ENCODE results near the gene PGC.

PGC gene

DNA sequence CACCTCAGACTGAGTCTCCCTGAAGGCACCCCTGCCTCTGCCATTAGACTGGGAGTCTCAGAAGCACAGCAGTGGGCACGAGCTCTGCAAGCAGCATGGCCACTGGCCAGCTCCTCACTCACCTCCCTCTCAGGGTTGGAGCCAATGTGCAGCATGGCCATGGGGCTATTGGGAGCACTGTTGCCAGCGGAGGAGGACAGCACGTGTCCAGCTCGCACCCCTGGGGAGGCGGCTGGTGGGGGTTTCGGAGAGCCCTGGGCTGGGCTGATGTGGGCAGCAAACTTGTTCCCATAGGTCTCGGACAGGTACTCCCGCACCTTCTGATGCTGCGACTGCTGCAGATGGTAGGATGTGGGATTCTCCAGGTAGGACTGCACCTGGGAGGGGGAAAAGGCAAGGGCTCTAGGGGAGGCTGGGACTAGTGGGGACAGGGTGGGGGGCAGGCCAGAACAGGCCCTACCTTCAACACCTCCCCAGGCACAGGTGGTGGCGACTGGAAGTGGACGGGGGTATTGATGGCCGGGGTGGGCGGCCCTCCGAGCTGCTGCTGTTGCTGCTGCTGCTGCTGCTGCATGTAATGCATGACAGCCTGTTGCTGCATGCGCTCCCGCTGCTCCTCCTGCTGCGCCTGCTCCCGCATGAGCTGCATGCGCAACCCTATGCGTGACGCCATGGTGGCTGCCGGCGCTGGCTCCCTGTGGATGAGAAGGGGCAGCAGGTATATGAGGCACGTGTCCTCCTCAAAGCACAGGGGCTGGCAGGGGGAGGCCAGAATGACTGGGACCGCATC is 56.5 kb downstream of the PGC start:
- DNase-seq, result no peak
- no CpG with 5 or more reads among the region's 25 CpGs for WGBS (ENCODE audit: extremely low coverage, insufficient coverage, insufficient read length)

GRCh38 chr6:41689171-41690008 is 57.8 kb downstream of the PGC start:
- Histone ChIP-seq H3K36me3 (ENCODE audit: control insufficient read depth in 1 of 2, insufficient read depth in 2 of 2, low read length in 2 of 2) (peaks cover 24 to 26% of the 10 kb centered on the region in 2 experiments), H3K79me2 (ENCODE audit: control insufficient read depth, insufficient read depth, low read length, poor library complexity) (peaks cover 2% of the 10 kb centered on the region), H3K4ac (ENCODE audit: low read depth, low read length) (no peak overlapping the region), H3K79me1 (ENCODE audit: low read length) (peaks cover 2% of the 10 kb centered on the region), H3K4me2 (ENCODE audit: low read length) (no peak overlapping the region), H4K8ac (ENCODE audit: low read depth, low read length) (no peak overlapping the region), H3K23ac (ENCODE audit: low read length) (no peak overlapping the region), H3K4me1 (ENCODE audit: control insufficient read depth in 1 of 2, insufficient read depth in 2 of 2, low read length in 2 of 2) (peaks cover 6 to 13% of the 10 kb centered on the region in 2 experiments), H3K9ac (ENCODE audit: low read length) (no peak overlapping the region), H2BK12ac (ENCODE audit: low read length) (no peak overlapping the region), H3K27me3 (ENCODE audit: insufficient read depth, low read length) (no peaks in the 10 kb centered on the region), H2AK5ac (ENCODE audit: low read length) (no peak overlapping the region), H3K14ac (ENCODE audit: low read length) (no peak overlapping the region), H4K12ac (ENCODE audit: low read depth, low read length) (no peak overlapping the region), H4K91ac (ENCODE audit: low read depth, low read length) (no peak overlapping the region), H3K4me3 (ENCODE audit: low read depth, low read length) (no peak overlapping the region), H3K9me3 (ENCODE audit: insufficient read depth, low read depth, low read length) (peaks cover 2% of the 10 kb centered on the region), H2BK5ac (ENCODE audit: low read depth, low read length, poor library complexity) (no peak overlapping the region), H2BK120ac (ENCODE audit: insufficient read depth, low read length, poor library complexity) (no peak overlapping the region), H3K18ac (ENCODE audit: low read length) (no peak overlapping the region), H3K27ac (ENCODE audit: low read depth, low read length) (no peak overlapping the region), H2AFZ (ENCODE audit: insufficient read depth, low read length, poor library complexity) (no peak overlapping the region)
- WGBS (ENCODE audit: extremely low coverage, insufficient coverage, insufficient read length), result no CpG with 5 or more reads among the region's 9 CpGs
- DNase-seq, result no peak

More for the DNA sequence above, 56.5 kb downstream of the PGC start:
- Histone ChIP-seq H3K23ac (ENCODE audit: low read length) (no peak overlapping the region), H2BK12ac (ENCODE audit: low read length) (no peak overlapping the region), H3K79me1 (ENCODE audit: low read length) (peaks cover 2% of the 10 kb centered on the region), H3K9me3 (ENCODE audit: insufficient read depth, low read depth, low read length) (peaks cover 2% of the 10 kb centered on the region), H2AK5ac (ENCODE audit: low read length) (no peak overlapping the region), H2BK120ac (ENCODE audit: insufficient read depth, low read length, poor library complexity) (no peak overlapping the region), H3K4ac (ENCODE audit: low read depth, low read length) (no peak overlapping the region), H3K27ac (ENCODE audit: low read depth, low read length) (no peak overlapping the region), H3K14ac (ENCODE audit: low read length) (no peak overlapping the region), H4K8ac (ENCODE audit: low read depth, low read length) (no peak overlapping the region), H2BK5ac (ENCODE audit: low read depth, low read length, poor library complexity) (no peak overlapping the region), H3K36me3 (ENCODE audit: control insufficient read depth in 1 of 2, insufficient read depth in 2 of 2, low read length in 2 of 2) (peaks cover 20 to 21% of the 10 kb centered on the region in 2 experiments), H3K4me3 (ENCODE audit: low read depth, low read length) (no peak overlapping the region), H4K12ac (ENCODE audit: low read depth, low read length) (no peak overlapping the region), H3K18ac (ENCODE audit: low read length) (no peak overlapping the region), H3K79me2 (ENCODE audit: control insufficient read depth, insufficient read depth, low read length, poor library complexity) (peaks cover 2% of the 10 kb centered on the region), H2AFZ (ENCODE audit: insufficient read depth, low read length, poor library complexity) (no peak overlapping the region), H3K4me2 (ENCODE audit: low read length) (no peak overlapping the region), H4K91ac (ENCODE audit: low read depth, low read length) (no peak overlapping the region), H3K27me3 (ENCODE audit: insufficient read depth, low read length) (no peaks in the 10 kb centered on the region), H3K9ac (ENCODE audit: low read length) (no peak overlapping the region), H3K4me1 (ENCODE audit: control insufficient read depth in 1 of 2, insufficient read depth in 2 of 2, low read length in 2 of 2) (peaks cover 6 to 13% of the 10 kb centered on the region in 2 experiments)

- no CpG with 5 or more reads among the region's 5 CpGs for WGBS (ENCODE audit: extremely low coverage, insufficient coverage, insufficient read length)
These were observed 58.8 kb downstream of the PGC start for GRCh38 chr6:41688256-41688965.

DNA sequence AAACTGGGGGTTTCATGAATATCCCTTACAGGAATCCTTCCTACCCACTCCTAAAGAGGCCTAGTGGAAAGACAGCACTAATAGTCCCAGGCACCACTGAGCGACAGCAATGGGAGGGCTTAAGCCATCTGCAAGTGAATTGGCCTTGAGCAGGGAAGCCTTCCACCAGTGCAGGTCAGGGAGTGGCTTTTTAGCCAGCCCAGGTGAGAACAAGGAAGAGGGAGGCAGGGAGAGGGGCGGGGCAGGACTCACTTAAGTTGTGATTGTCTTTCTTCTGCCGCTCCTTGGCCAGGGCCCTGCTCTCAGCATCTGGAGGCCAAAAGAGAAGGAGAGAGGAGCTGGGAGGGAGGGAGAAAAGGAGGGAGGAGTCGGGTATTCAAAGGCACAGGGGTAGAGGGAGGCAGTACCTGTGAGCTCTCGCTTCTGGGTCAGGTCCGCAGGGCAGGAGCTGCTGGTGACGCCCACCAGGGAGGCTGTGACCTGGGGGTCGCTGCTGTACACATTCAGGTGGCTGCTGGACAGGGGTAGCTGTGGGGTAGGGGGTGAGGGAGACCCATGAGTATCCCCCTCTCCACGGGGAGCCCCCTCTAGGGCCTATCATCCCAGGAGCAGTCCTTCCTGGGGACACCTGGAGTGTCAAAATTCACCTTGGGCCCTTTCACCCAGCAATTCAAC is 59.6 kb downstream of the PGC start:
- peaks cover 2% of the 10 kb centered on the region for H3K9me3 ChIP-seq (ENCODE audit: insufficient read depth, low read depth, low read length)
- no peak overlapping the region for H3K23ac ChIP-seq (ENCODE audit: low read length)
- H3K9ac ChIP-seq (ENCODE audit: low read length), result no peak overlapping the region
- H3K4me1 ChIP-seq (ENCODE audit: control insufficient read depth in 1 of 2, insufficient read depth in 2 of 2, low read length in 2 of 2), result peaks cover 6 to 14% of the 10 kb centered on the region in 2 experiments
- peaks cover 9% of the 10 kb centered on the region for H3K79me1 ChIP-seq (ENCODE audit: low read length)
- no peak overlapping the region for H2BK12ac ChIP-seq (ENCODE audit: low read length)
- no peak overlapping the region for H2AK5ac ChIP-seq (ENCODE audit: low read length)
- H4K91ac ChIP-seq (ENCODE audit: low read depth, low read length), result no peak overlapping the region
- H3K36me3 ChIP-seq (ENCODE audit: control insufficient read depth in 1 of 2, insufficient read depth in 2 of 2, low read length in 2 of 2), result peaks cover 24 to 26% of the 10 kb centered on the region in 2 experiments
- no peaks in the 10 kb centered on the region for H3K27me3 ChIP-seq (ENCODE audit: insufficient read depth, low read length)
- H2BK120ac ChIP-seq (ENCODE audit: insufficient read depth, low read length, poor library complexity), result no peak overlapping the region
- H3K4me2 ChIP-seq (ENCODE audit: low read length), result no peak overlapping the region
- no CpG with 5 or more reads among the region's 9 CpGs for WGBS (ENCODE audit: extremely low coverage, insufficient coverage, insufficient read length)
- no peak overlapping the region for H4K8ac ChIP-seq (ENCODE audit: low read depth, low read length)
- no peak overlapping the region for H3K27ac ChIP-seq (ENCODE audit: low read depth, low read length)
- no peak overlapping the region for H2BK5ac ChIP-seq (ENCODE audit: low read depth, low read length, poor library complexity)
- H2AFZ ChIP-seq (ENCODE audit: insufficient read depth, low read length, poor library complexity), result no peak overlapping the region
- no peaks in the 10 kb centered on the region for H3K79me2 ChIP-seq (ENCODE audit: control insufficient read depth, insufficient read depth, low read length, poor library complexity)
- no peak overlapping the region for H3K4me3 ChIP-seq (ENCODE audit: low read depth, low read length)
- H3K18ac ChIP-seq (ENCODE audit: low read length), result no peak overlapping the region
- no peak overlapping the region for H3K14ac ChIP-seq (ENCODE audit: low read length)
- no peak overlapping the region for H4K12ac ChIP-seq (ENCODE audit: low read depth, low read length)
- no peak overlapping the region for H3K4ac ChIP-seq (ENCODE audit: low read depth, low read length)
- DNase-seq, result no peak

More at GRCh38 chr6:41688256-41688965, 58.8 kb downstream of the PGC start:
- H4K8ac ChIP-seq (ENCODE audit: low read depth, low read length), result no peak overlapping the region
- H3K27me3 ChIP-seq (ENCODE audit: insufficient read depth, low read length), result no peaks in the 10 kb centered on the region
- no peak overlapping the region for H2BK5ac ChIP-seq (ENCODE audit: low read depth, low read length, poor library complexity)
- H2BK12ac ChIP-seq (ENCODE audit: low read length), result no peak overlapping the region
- no peak overlapping the region for H3K27ac ChIP-seq (ENCODE audit: low read depth, low read length)
- H2AFZ ChIP-seq (ENCODE audit: insufficient read depth, low read length, poor library complexity), result no peak overlapping the region
- no peak overlapping the region for H4K12ac ChIP-seq (ENCODE audit: low read depth, low read length)
- DNase-seq, result no peak
- no peak overlapping the region for H2AK5ac ChIP-seq (ENCODE audit: low read length)
- H3K23ac ChIP-seq (ENCODE audit: low read length), result no peak overlapping the region
- no peak overlapping the region for H2BK120ac ChIP-seq (ENCODE audit: insufficient read depth, low read length, poor library complexity)
- peaks cover 5% of the 10 kb centered on the region for H3K79me1 ChIP-seq (ENCODE audit: low read length)
- no peak overlapping the region for H3K4me2 ChIP-seq (ENCODE audit: low read length)
- no peaks in the 10 kb centered on the region for H3K79me2 ChIP-seq (ENCODE audit: control insufficient read depth, insufficient read depth, low read length, poor library complexity)
- peaks cover 2% of the 10 kb centered on the region for H3K9me3 ChIP-seq (ENCODE audit: insufficient read depth, low read depth, low read length)
- H3K9ac ChIP-seq (ENCODE audit: low read length), result no peak overlapping the region
- peaks cover 24 to 26% of the 10 kb centered on the region in 2 experiments for H3K36me3 ChIP-seq (ENCODE audit: control insufficient read depth in 1 of 2, insufficient read depth in 2 of 2, low read length in 2 of 2)
- no peak overlapping the region for H4K91ac ChIP-seq (ENCODE audit: low read depth, low read length)
- no peak overlapping the region for H3K4ac ChIP-seq (ENCODE audit: low read depth, low read length)
- H3K4me1 ChIP-seq (ENCODE audit: control insufficient read depth in 1 of 2, insufficient read depth in 2 of 2, low read length in 2 of 2), result peaks cover 6 to 13% of the 10 kb centered on the region in 2 experiments
- no peak overlapping the region for H3K4me3 ChIP-seq (ENCODE audit: low read depth, low read length)
- H3K14ac ChIP-seq (ENCODE audit: low read length), result no peak overlapping the region
- H3K18ac ChIP-seq (ENCODE audit: low read length), result no peak overlapping the region

Data from trophoblast cell (in vitro differentiated cells and primary cell).